ENCODE results near the gene NEAT1.
"Not testable (repeated sequence)": the region's sequence is repeated elsewhere in the genome, so short reads cannot be mapped to it uniquely, and the experiment has no call there.

NEAT1 gene

GRCh38 chr11:65404210-65404609, 18.4 kb upstream of the NEAT1 start:
- H3K9me3 ChIP-seq (ENCODE audit: control insufficient read depth in 5 of 5, low read length in 5 of 5) = no peaks in the 10 kb centered on the region
- H3K9ac ChIP-seq (ENCODE audit: low read length in 5 of 5) = peak overlapping the region in 1 of 5 donors; percentile 41
- no peak overlapping the region for H3K27ac ChIP-seq (ENCODE audit: low read depth, low read length)
- peak overlapping the region in 1 of 5 donors; percentile 14 for H3K4me3 ChIP-seq (ENCODE audit: low read depth in 1 of 5, low read length in 5 of 5)
- peaks cover 2 to 19% (median 18%) of the 10 kb centered on the region in 5 donors for H3K4me1 ChIP-seq (ENCODE audit: control insufficient read depth in 5 of 5, insufficient read depth in 5 of 5, low read length in 5 of 5)
- H3K36me3 ChIP-seq (ENCODE audit: control insufficient read depth in 5 of 5, insufficient read depth in 5 of 5, low read length in 5 of 5) = peaks cover 0 to 68% (median 58%) of the 10 kb centered on the region in 5 donors
- no peaks in the 10 kb centered on the region for H3K27me3 ChIP-seq (ENCODE audit: control insufficient read depth in 5 of 5, insufficient read depth in 4 of 5, low read length in 5 of 5)

- Histone ChIP-seq H3K9me3 (ENCODE audit: control insufficient read depth in 5 of 5, low read length in 5 of 5) (no peaks in the 10 kb centered on the region), H3K4me3 (ENCODE audit: low read depth in 1 of 5, low read length in 5 of 5) (no peak overlapping the region), H3K27ac (ENCODE audit: low read depth, low read length) (no peak overlapping the region), H3K27me3 (ENCODE audit: control insufficient read depth in 5 of 5, insufficient read depth in 4 of 5, low read length in 5 of 5) (no peaks in the 10 kb centered on the region), H3K9ac (ENCODE audit: low read length in 5 of 5) (no peak overlapping the region), H3K4me1 (ENCODE audit: control insufficient read depth in 5 of 5, insufficient read depth in 5 of 5, low read length in 5 of 5) (peaks cover 2 to 19% (median 18%) of the 10 kb centered on the region in 5 donors), H3K36me3 (ENCODE audit: control insufficient read depth in 5 of 5, insufficient read depth in 5 of 5, low read length in 5 of 5) (peaks cover 0 to 68% (median 58%) of the 10 kb centered on the region in 5 donors)
These were observed 17.8 kb upstream of the NEAT1 start for GRCh38 chr11:65404638-65405339.

DNA sequence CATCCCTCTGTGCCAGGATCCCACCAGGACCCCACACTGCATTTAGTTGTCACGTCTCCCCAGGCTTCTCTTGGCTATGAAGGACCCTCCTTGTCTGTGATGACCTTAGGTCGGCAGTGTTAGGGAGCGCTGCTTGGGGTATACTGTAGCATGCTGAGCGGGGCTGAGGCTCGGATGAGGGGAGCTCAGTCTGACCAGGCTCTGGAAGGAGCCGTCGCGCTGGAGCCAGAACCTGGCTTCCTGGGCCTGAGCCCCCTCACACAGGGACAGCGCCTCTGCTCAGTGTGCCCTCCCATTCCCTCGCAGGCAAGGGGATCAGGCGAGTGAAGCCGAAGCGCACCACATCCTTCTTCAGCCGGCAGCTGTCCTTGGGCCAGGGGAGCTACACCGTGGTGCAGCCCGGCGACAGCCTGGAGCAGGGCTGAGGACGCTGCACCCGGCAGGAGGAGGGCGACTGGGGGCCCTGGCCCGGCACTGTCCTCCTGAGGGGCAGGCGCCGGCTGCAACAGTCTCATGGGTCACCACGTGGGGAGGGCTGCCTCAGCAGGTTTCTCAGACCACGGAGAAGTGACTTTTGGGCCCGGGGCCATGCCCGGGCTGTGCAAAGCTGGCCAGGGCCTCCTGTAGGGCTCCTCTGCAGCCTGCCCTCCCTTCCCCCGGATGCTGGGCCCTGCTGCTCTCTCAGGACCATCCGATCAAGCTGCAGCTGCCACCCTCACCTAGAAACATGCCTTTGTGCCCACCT, 11.5 kb upstream of the NEAT1 start:
- peaks cover 0 to 57% (median 44%) of the 10 kb centered on the region in 5 donors for H3K36me3 ChIP-seq (ENCODE audit: control insufficient read depth in 5 of 5, insufficient read depth in 5 of 5, low read length in 5 of 5)
- H3K27me3 ChIP-seq (ENCODE audit: control insufficient read depth in 5 of 5, insufficient read depth in 4 of 5, low read length in 5 of 5) = no peaks in the 10 kb centered on the region
- no peak overlapping the region for H3K4me3 ChIP-seq (ENCODE audit: low read depth in 1 of 5, low read length in 5 of 5)
- H3K9me3 ChIP-seq (ENCODE audit: control insufficient read depth in 5 of 5, low read length in 5 of 5) = no peaks in the 10 kb centered on the region
- H3K27ac ChIP-seq (ENCODE audit: low read depth, low read length) = no peak overlapping the region
- H3K4me1 ChIP-seq (ENCODE audit: control insufficient read depth in 5 of 5, insufficient read depth in 5 of 5, low read length in 5 of 5) = peaks cover 0 to 20% (median 11%) of the 10 kb centered on the region in 5 donors
- H3K9ac ChIP-seq (ENCODE audit: low read length in 5 of 5) = no peak overlapping the region

- peaks cover 1 to 25% (median 17%) of the 10 kb centered on the region in 5 donors for H3K4me1 ChIP-seq (ENCODE audit: control insufficient read depth in 5 of 5, insufficient read depth in 5 of 5, low read length in 5 of 5)
- H3K9ac ChIP-seq (ENCODE audit: low read length in 5 of 5) = no peak overlapping the region
- H3K27me3 ChIP-seq (ENCODE audit: control insufficient read depth in 5 of 5, insufficient read depth in 4 of 5, low read length in 5 of 5) = no peaks in the 10 kb centered on the region
- H3K4me3 ChIP-seq (ENCODE audit: low read depth in 1 of 5, low read length in 5 of 5) = no peak overlapping the region
- H3K9me3 ChIP-seq (ENCODE audit: control insufficient read depth in 5 of 5, low read length in 5 of 5) = no peaks in the 10 kb centered on the region
- H3K36me3 ChIP-seq (ENCODE audit: control insufficient read depth in 5 of 5, insufficient read depth in 5 of 5, low read length in 5 of 5) = peaks cover 0 to 55% (median 44%) of the 10 kb centered on the region in 5 donors
- H3K27ac ChIP-seq (ENCODE audit: low read depth, low read length) = no peak overlapping the region
These were observed 10.9 kb upstream of the NEAT1 start for GRCh38 chr11:65411681-65412070.

GRCh38 chr11:65412271-65413076, 10.1 kb upstream of the NEAT1 start:
- peaks cover 0 to 51% (median 44%) of the 10 kb centered on the region in 5 donors for H3K36me3 ChIP-seq (ENCODE audit: control insufficient read depth in 5 of 5, insufficient read depth in 5 of 5, low read length in 5 of 5)
- no peak overlapping the region for H3K27ac ChIP-seq (ENCODE audit: low read depth, low read length)
- H3K9me3 ChIP-seq (ENCODE audit: control insufficient read depth in 5 of 5, low read length in 5 of 5) = no peaks in the 10 kb centered on the region
- H3K4me1 ChIP-seq (ENCODE audit: control insufficient read depth in 5 of 5, insufficient read depth in 5 of 5, low read length in 5 of 5) = peaks cover 7 to 33% (median 25%) of the 10 kb centered on the region in 5 donors
- H3K9ac ChIP-seq (ENCODE audit: low read length in 5 of 5) = peak overlapping the region in 1 of 5 donors; percentile 11
- H3K4me3 ChIP-seq (ENCODE audit: low read depth in 1 of 5, low read length in 5 of 5) = no peak overlapping the region
- no peaks in the 10 kb centered on the region for H3K27me3 ChIP-seq (ENCODE audit: control insufficient read depth in 5 of 5, insufficient read depth in 4 of 5, low read length in 5 of 5)

DNA sequence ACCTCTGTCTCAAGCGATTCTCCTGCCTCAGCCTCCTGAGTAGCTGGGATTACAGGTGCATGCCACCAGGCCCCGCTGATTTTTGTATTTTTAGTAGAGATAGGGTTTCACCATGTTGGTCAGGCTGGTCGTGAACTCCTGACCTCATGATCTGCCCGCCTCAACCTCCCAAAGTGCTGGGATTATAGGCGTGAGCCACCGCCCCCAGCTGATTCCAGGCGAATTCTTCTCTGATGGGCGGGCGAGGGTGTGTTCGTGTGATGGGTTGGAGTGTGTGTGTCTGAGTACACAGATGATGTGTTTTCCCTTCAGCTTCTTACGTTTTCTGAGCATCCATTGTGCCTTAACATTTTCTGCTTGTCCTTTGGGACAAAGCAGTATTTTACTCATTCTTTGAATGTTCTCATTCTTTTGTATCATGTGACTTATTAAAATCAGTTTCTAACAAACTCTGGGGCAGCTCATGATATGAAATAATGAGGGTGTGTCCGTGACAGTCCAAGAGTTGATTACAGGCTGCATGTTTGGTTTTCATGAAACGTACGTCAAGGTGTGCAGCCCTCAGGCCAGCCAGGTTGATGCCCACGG, 9.4 kb upstream of the NEAT1 start:
- H3K36me3 ChIP-seq (ENCODE audit: control insufficient read depth in 5 of 5, insufficient read depth in 5 of 5, low read length in 5 of 5) = peaks cover 0 to 49% (median 44%) of the 10 kb centered on the region in 5 donors
- H3K9ac ChIP-seq (ENCODE audit: low read length in 5 of 5); H3K4me3 ChIP-seq (ENCODE audit: low read depth in 1 of 5, low read length in 5 of 5); H3K9me3 ChIP-seq (ENCODE audit: control insufficient read depth in 5 of 5, low read length in 5 of 5); H3K27ac ChIP-seq (ENCODE audit: low read depth, low read length); H3K27me3 ChIP-seq (ENCODE audit: control insufficient read depth in 5 of 5, insufficient read depth in 4 of 5, low read length in 5 of 5): not testable (repeated sequence)
- H3K4me1 ChIP-seq (ENCODE audit: control insufficient read depth in 5 of 5, insufficient read depth in 5 of 5, low read length in 5 of 5) = peaks cover 11 to 40% (median 32%) of the 10 kb centered on the region in 5 donors

DNA sequence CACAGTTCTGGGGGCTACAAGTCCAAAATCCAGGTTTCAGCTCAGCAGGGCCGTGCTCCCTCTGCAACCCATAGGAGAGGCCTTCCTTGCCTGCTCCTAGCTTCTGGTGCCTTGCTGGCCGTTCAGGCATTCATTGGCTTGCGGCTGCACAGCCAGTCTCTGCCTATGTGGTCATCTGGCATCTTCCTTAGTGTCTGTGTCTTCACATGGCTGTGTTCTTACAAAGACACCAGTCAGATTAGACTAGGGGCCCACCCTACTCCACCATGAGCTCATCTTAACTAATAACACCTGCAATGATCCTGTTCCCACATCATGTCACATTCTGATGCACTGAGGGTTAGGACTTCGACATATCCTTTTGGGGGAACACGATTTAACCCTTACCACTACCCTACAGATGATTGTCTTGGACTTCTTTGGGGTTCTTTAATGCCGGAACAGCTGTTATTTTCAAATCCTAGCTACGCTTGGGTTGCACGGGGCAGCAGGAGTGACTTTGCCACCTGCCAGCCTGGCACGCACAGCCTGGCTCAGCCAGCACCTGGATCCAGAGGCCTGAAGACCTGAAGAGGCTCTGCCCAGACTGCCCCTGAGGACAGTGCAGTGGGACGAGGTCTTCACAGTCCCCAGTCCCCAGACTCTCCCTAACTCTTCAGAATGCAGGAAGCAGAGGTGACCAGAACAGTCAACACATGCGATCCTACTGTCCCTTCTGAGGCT, 7.7 kb upstream of the NEAT1 start:
- peaks cover 17 to 58% (median 47%) of the 10 kb centered on the region in 5 donors for H3K4me1 ChIP-seq (ENCODE audit: control insufficient read depth in 5 of 5, insufficient read depth in 5 of 5, low read length in 5 of 5)
- no peak overlapping the region for H3K9ac ChIP-seq (ENCODE audit: low read length in 5 of 5)
- no peak overlapping the region for H3K27ac ChIP-seq (ENCODE audit: low read depth, low read length)

GRCh38 chr11:65415499-65416340, 6.9 kb upstream of the NEAT1 start:
- peak overlapping the region; percentile 42 to 71 (median 57) for H3K4me3 ChIP-seq (ENCODE audit: low read depth in 1 of 5, low read length in 5 of 5)
- H3K9ac ChIP-seq (ENCODE audit: low read length in 5 of 5) = peak overlapping the region in 3 of 5 donors; percentile 6 to 100 (median 86)
- H3K4me1 ChIP-seq (ENCODE audit: control insufficient read depth in 5 of 5, insufficient read depth in 5 of 5, low read length in 5 of 5) = peaks cover 17 to 66% (median 55%) of the 10 kb centered on the region in 5 donors
- H3K27ac ChIP-seq (ENCODE audit: low read depth, low read length) = peak overlapping the region; percentile 100
- H3K27me3 ChIP-seq (ENCODE audit: control insufficient read depth in 5 of 5, insufficient read depth in 4 of 5, low read length in 5 of 5) = no peaks in the 10 kb centered on the region
- H3K9me3 ChIP-seq (ENCODE audit: control insufficient read depth in 5 of 5, low read length in 5 of 5) = no peaks in the 10 kb centered on the region
- H3K36me3 ChIP-seq (ENCODE audit: control insufficient read depth in 5 of 5, insufficient read depth in 5 of 5, low read length in 5 of 5) = peaks cover 0 to 29% (median 25%) of the 10 kb centered on the region in 5 donors

More for the DNA sequence above, 7.7 kb upstream of the NEAT1 start:
- no peaks in the 10 kb centered on the region for H3K9me3 ChIP-seq (ENCODE audit: control insufficient read depth in 5 of 5, low read length in 5 of 5)
- peaks cover 0 to 32% (median 26%) of the 10 kb centered on the region in 5 donors for H3K36me3 ChIP-seq (ENCODE audit: control insufficient read depth in 5 of 5, insufficient read depth in 5 of 5, low read length in 5 of 5)
- no peaks in the 10 kb centered on the region for H3K27me3 ChIP-seq (ENCODE audit: control insufficient read depth in 5 of 5, insufficient read depth in 4 of 5, low read length in 5 of 5)
- no peak overlapping the region for H3K4me3 ChIP-seq (ENCODE audit: low read depth in 1 of 5, low read length in 5 of 5)
